Ovary (tissue), 9 donors: ENCODE data around the gene RAB13. TPM values are rescaled to one million over a fixed set of nuclear protein-coding genes. Genes with fewer than 3 reads are reported as not detected.
"Not testable (repeated sequence)": the region's sequence is repeated elsewhere in the genome, so short reads cannot be mapped to it uniquely, and the experiment has no call there.

Experiments used
- DNase-seq, 5 donors: peaks; one replicate each; pipeline ENCODE4 v3.0.0-alpha.2; 2019 to 2020
- H3K27ac ChIP-seq, 2 donors: fragments of 200-600 bp; one replicate each; pipeline versions ENCODE4 v1.5.1 to v1.8.0; 2019 to 2022
- H3K27me3 ChIP-seq: fragments of 200-600 bp; one replicate; pipeline ENCODE4 v1.8.0; 2022
- H3K36me3 ChIP-seq: fragments of 200-600 bp; sonication (generic); one replicate; pipeline ENCODE4 v1.5.1; 2019
- H3K4me1 ChIP-seq: one replicate; pipeline ENCODE4 v1.8.1; 2013; ENCODE audit warnings: mild to moderate bottlenecking, moderate library complexity; ENCODE audit not compliant: insufficient read depth
- H3K4me3 ChIP-seq: fragments of 200-600 bp; sonication (generic); one replicate; pipeline ENCODE4 v1.5.1; 2017
- H3K9me3 ChIP-seq, 2 donors: fragments of 200-600 bp in 1 of 2; sonication (generic) in 1 of 2; one replicate each; pipeline versions ENCODE4 v1.5.1 to v1.8.1; 2013 to 2019; ENCODE audit warnings: mild to moderate bottlenecking in 1 of 2, moderate library complexity in 1 of 2
- CTCF ChIP-seq, 3 donors: fragments of 450-650 bp in 2 of 3; fragments of 200-600 bp in 1 of 3; IDR thresholded peaks; one replicate each; pipeline versions ENCODE4 v1.5.1 to v1.8.0; 2016 to 2022; ENCODE audit warnings: antibody characterized with exemption in 3 of 3, mild to moderate bottlenecking in 1 of 3
- EP300 ChIP-seq: sonication (generic); formaldehyde crosslinking; IDR thresholded peaks from one replicate; pipeline ENCODE4 v1.6.1; 2017; ENCODE audit warnings: antibody characterized with exemption
- POLR2A ChIP-seq: fragments of 450-650 bp; IDR thresholded peaks from one replicate; pipeline ENCODE4 v1.6.1; 2017; ENCODE audit warnings: antibody characterized with exemption, mild to moderate bottlenecking, moderate library complexity
- WGBS, 3 donors: extraction: QIAGEN DNeasy Blood & Tissue Kit in 1 of 3; methylation state at CpG; one replicate each; pipeline versions ENCODE4 v1.1.5 to v1.1.7; 2013 to 2017; 5-methylcytosine and 5-hydroxymethylcytosine counted together
- intact Hi-C, 4 donors: fragments of 100-400 bp; cut with DNase I; formaldehyde crosslinking; loops; one replicate each; pipeline versions ENCODE4 v1.11.0 to v1.15.1; 2022 to 2023
- polyA plus RNA-seq, 2 donors: library from polyadenylated mRNA; stranded (reverse); fragments of 200-250 nt in 1 of 2; fragments of 350-450 nt in 1 of 2; fragmentation: Illumina TruSeq in 1 of 2; extraction: RNeasy Lipid Tissue Mini Kit (QIAGEN cat#74804) in 1 of 2; gene quantifications; one replicate each; pipeline ENCODE4 v1.2.3, GENCODE V29; 2013 to 2014
- total RNA-seq, 7 donors: library from RNA; depleted of rRNA in 2 of 7; stranded (reverse); fragments of >200 nt in 2 of 7; fragmentation: NEBNext Ultra II Directional in 3 of 7; extraction: Animal tissue kit (Norgen Biotek cat#: 25700) in 3 of 7; gene quantifications; one replicate each; pipeline versions ENCODE4 v1.1.0 to v1.2.4, GENCODE V29; 2016 to 2023
- donor health status: DM: no; HTN: no; CAD: no; lungs with moderate emphysema.
- donor health status: DM: no; HTN: no; CAD: no.
- donor health status: Bipolar disorder and iron deficiency.
- donor health status: DM: yes; HTN: yes; CAD: no.
- donor health status: DM: no; HTN: no; CAD: no.
- donor health status: DM: yes; HTN: yes; CAD: no.

The RAB13 gene
- total and polyA plus RNA-seq, 9 donors = 31.4 to 190 (median 115) TPM

- intact Hi-C loops = no loop called here
- 0 to 1% (median 0%) methylated on average over 29 to 36 of the region's 36 CpGs for WGBS, 3 donors
- no peak for TF ChIP-seq CTCF (IDR thresholded peaks at IDR 0.05)
- peak; percentile 86 for TF ChIP-seq EP300
- TF ChIP-seq POLR2A = peak; percentile 99
Measured at GRCh38 chr1:153990468-153991150, 4.5 kb upstream of the RAB13 start, which contains the start of gene RPS27. Gene RPS27, plus strand, starts transcription at chr1:153990762. Its CDS starts 35 bp downstream, at chr1:153990797.

GRCh38 chr1:153987621-153988020, 1.5 kb upstream of the RAB13 start:
- H3K27ac ChIP-seq = no peak overlapping the region
- WGBS, 3 donors = 85 to 91% (median 86%) methylated on average over 8 of the region's 8 CpGs
- H3K36me3 ChIP-seq = no peaks in the 10 kb centered on the region
- H3K4me3 ChIP-seq = no peak overlapping the region
- H3K4me1 ChIP-seq = peaks cover 10% of the 10 kb centered on the region
- TF ChIP-seq CTCF (IDR thresholded peaks at IDR 0.05) = no peak
- TF ChIP-seq EP300 = no peak
- TF ChIP-seq POLR2A = no peak
- intact Hi-C loops = loop anchor here (5.0 to 10.0 kb wide), 5 partner anchors 193 to 473 kb away; partner anchors contain the start of genes ILF2 (in 2 of the 4) and NPR1 (in 2 of the 4)
- H3K9me3 ChIP-seq = no peaks in the 10 kb centered on the region
- DNase-seq = no peak
- H3K27me3 ChIP-seq = no peaks in the 10 kb centered on the region

More at GRCh38 chr1:153990468-153991150, 4.5 kb upstream of the RAB13 start, which contains the start of gene RPS27:
- peak within 1 kb of the TSS; percentile 83 for H3K4me3 ChIP-seq
- peak within 1 kb of the TSS; percentile 58 to 85 for H3K27ac ChIP-seq
- H3K27me3 ChIP-seq = no peaks in the 10 kb centered on the region
- no peaks in the 10 kb centered on the region for H3K9me3 ChIP-seq
- H3K36me3 ChIP-seq = no peaks in the 10 kb centered on the region
- DNase-seq = peak; percentile 87 to 95 (median 90)
- peaks cover 9% of the 10 kb centered on the region for H3K4me1 ChIP-seq

DNA sequence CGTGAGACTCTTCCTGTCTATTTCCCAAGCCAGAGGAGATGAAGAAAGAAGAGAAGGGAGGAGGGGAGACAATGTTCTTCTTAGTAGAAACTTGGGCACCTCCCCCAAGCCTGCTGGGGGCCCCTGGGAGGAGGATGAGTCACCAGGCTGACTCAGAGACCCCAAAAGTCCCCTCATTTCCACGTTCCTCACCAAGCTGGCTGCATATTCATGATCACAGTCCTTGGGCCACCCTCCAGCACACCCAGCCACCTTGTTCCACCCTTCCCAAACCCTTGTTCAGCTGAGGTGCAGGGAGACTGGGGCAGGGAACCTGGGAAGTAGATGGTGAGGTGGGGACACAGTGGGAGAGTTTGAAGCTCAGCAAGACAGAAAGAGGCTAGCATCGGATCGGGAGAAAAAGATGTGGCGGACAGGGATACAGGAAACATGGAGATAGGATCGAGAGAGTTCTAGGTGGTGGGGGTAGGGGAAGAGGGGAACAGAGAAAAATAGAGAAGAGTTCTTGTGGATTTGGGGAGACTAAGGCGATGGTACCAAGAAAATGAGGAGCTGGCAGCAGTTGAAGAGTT, 712 bp downstream of the RAB13 start:
- Histone ChIP-seq H3K27ac (peak overlapping the region; percentile 13 to 84), H3K4me1 (peaks cover 8% of the 10 kb centered on the region), H3K27me3 (no peaks in the 10 kb centered on the region), H3K4me3 (peak overlapping the region; percentile 39), H3K9me3 (no peaks in the 10 kb centered on the region), H3K36me3 (no peaks in the 10 kb centered on the region)
- no peak for TF ChIP-seq CTCF (IDR thresholded peaks at IDR 0.05)
- peak; percentile 35 for TF ChIP-seq POLR2A
- intact Hi-C loops = loop anchor here (2.0 to 10.0 kb wide), 6 partner anchors 189 to 471 kb away; partner anchors contain the start of genes ILF2 (in 2 of the 4) and NPR1 (in 2 of the 4)
- peak in 4 of 5 donors; percentile 65 to 79 (median 68) for DNase-seq
- WGBS, 3 donors = 2 to 5% (median 3%) methylated on average over 7 of the region's 7 CpGs

- H3K9me3 ChIP-seq = no peaks in the 10 kb centered on the region
- intact Hi-C loops = loop anchor here (2.0 to 10.0 kb wide), 5 partner anchors 187 to 470 kb away; partner anchors contain the start of genes ILF2 (in 1 of the 4) and NPR1 (in 1 of the 4)
- H3K4me1 ChIP-seq = peaks cover 5% of the 10 kb centered on the region
- no peaks in the 10 kb centered on the region for H3K27me3 ChIP-seq
- no peak for TF ChIP-seq CTCF (IDR thresholded peaks at IDR 0.05)
- TF ChIP-seq EP300 = no peak
- no peak for TF ChIP-seq POLR2A
- 30 to 41% (median 40%) methylated on average over 6 of the region's 6 CpGs for WGBS, 3 donors
- DNase-seq = no peak
- H3K36me3 ChIP-seq = no peaks in the 10 kb centered on the region
- H3K27ac ChIP-seq = no peak overlapping the region
- no peak overlapping the region for H3K4me3 ChIP-seq
Measured at GRCh38 chr1:153984123-153984894, 1.8 kb downstream of the RAB13 start.

DNA sequence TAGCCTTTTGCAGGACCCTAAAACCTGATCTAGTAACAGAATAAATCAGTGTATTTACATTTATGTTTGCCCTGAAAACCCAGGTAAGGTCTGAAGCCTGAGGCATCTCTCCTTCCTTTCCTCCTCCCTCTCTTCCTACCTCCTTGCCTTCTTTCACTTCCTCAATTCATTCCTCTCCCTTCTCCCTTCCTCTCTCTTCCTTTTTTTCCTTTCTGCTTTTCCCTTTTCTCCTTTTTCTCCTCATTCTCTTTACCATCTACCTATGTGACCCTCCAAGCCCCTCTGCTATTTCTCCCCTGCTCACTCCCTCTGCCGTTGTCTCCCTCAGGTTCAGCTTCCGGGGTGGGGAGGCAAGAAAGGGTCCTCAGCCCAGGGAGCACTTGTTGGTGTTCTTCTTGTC, 4.4 kb downstream of the RAB13 start:
- not testable (repeated sequence) for H3K27me3 ChIP-seq, H3K36me3 ChIP-seq, DNase-seq, H3K4me3 ChIP-seq, H3K27ac ChIP-seq, H3K9me3 ChIP-seq, H3K4me1 ChIP-seq
- WGBS, 3 donors = 76 to 92% (median 87%) methylated on average over 2 of the region's 2 CpGs
- intact Hi-C loops = loop anchor here (5.0 to 10.0 kb wide), 4 partner anchors 184 to 467 kb away; partner anchors contain the start of genes ILF2 (in 1 of the 4) and NPR1 (in 1 of the 4)

DNA sequence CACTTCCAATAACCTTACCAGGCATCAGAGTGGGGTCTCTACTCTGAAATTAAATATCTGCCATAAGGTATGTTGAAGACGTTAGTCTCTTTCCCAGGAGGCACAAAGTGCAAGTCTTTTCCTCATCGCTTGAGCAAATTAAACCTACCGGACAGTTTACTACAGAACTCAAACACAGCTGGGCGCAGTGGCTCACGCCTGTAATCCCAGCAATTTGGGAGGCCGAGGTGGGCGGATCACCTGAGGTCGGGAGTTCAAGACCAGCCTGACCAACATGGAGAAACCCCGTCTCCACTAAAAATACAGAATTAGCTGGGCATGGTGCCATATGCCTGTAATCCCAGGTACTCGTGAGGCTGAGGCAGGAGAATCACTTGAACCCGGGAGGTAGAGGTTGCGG, 7.0 kb downstream of the RAB13 start:
- not testable (repeated sequence) for H3K9me3 ChIP-seq, H3K4me1 ChIP-seq, DNase-seq, H3K36me3 ChIP-seq, H3K27ac ChIP-seq, H3K4me3 ChIP-seq, H3K27me3 ChIP-seq
- intact Hi-C loops = loop anchor here in 1 of 4 donors (5.0 kb wide), 1 partner anchor 297 kb away; no protein-coding TSS in a partner anchor
- 88 to 92% (median 90%) methylated on average over 12 of the region's 12 CpGs for WGBS, 3 donors
